ENCODE data around the gene BRD3OS. TPM values are rescaled to one million over a fixed set of nuclear protein-coding genes. Genes with fewer than 3 reads are reported as not detected.

BRD3OS gene
- polyA plus RNA-seq, 1 experiment, result 23.5 TPM

GRCh38 chr9:134036130-134036529 lies 10.8 kb downstream of the BRD3OS start:
- POLR2A ChIA-PET, result no interaction called here
- CTCF ChIA-PET, result interaction anchor here (2.5 kb wide), 1 partner anchor 10 kb away, joined by 4 read pairs; the partner anchor contains the start of gene BRD3OS
- Histone ChIP-seq H3K27me3 (ENCODE audit: control insufficient read depth, insufficient read depth, low read length) (no peaks in the 10 kb centered on the region), H3K4me3 (ENCODE audit: low read depth, low read length) (no peak overlapping the region), H3K36me3 (ENCODE audit: control insufficient read depth, insufficient read depth, low read length) (peaks cover 40% of the 10 kb centered on the region)
- TF ChIP-seq CTCF (IDR thresholded peaks at IDR 0.05; ENCODE audit: insufficient read depth, low read depth, low read length), result no peak
- DNase-seq (ENCODE audit: low read depth), result no peak

- CTCF ChIA-PET, result interaction anchor here (0.6 kb wide), 1 partner anchor 23 kb away, joined by 3 read pairs; no protein-coding TSS in a partner anchor
- peaks cover 45% of the 10 kb centered on the region for H3K36me3 ChIP-seq (ENCODE audit: control insufficient read depth, insufficient read depth, low read length)
- no peak for DNase-seq (ENCODE audit: low read depth)
These were observed 12.4 kb downstream of the BRD3OS start for GRCh38 chr9:134037641-134038040.

GRCh38 chr9:134039386-134040175 lies 14.3 kb downstream of the BRD3OS start:
- ChIA-PET CTCF (no interaction called here), POLR2A (no interaction called here)
- no peak for DNase-seq (ENCODE audit: low read depth)
- Histone ChIP-seq H3K36me3 (ENCODE audit: control insufficient read depth, insufficient read depth, low read length) (peaks cover 38% of the 10 kb centered on the region), H3K27me3 (ENCODE audit: control insufficient read depth, insufficient read depth, low read length) (no peaks in the 10 kb centered on the region), H3K4me3 (ENCODE audit: low read depth, low read length) (no peak overlapping the region)
- TF ChIP-seq CTCF (IDR thresholded peaks at IDR 0.05; ENCODE audit: insufficient read depth, low read depth, low read length), result no peak

More at GRCh38 chr9:134037641-134038040, 12.4 kb downstream of the BRD3OS start:
- TF ChIP-seq CTCF (IDR thresholded peaks at IDR 0.05; ENCODE audit: insufficient read depth, low read depth, low read length), result no peak
- POLR2A ChIA-PET, result no interaction called here
- Histone ChIP-seq H3K4me3 (ENCODE audit: low read depth, low read length) (no peak overlapping the region), H3K27me3 (ENCODE audit: control insufficient read depth, insufficient read depth, low read length) (no peaks in the 10 kb centered on the region)

GRCh38 chr9:134040176-134040565 lies 14.9 kb downstream of the BRD3OS start:
- H3K27me3 ChIP-seq (ENCODE audit: control insufficient read depth, insufficient read depth, low read length), result no peaks in the 10 kb centered on the region
- DNase-seq (ENCODE audit: low read depth), result no peak
- TF ChIP-seq CTCF (IDR thresholded peaks at IDR 0.05; ENCODE audit: insufficient read depth, low read depth, low read length), result no peak
- no peak overlapping the region for H3K4me3 ChIP-seq (ENCODE audit: low read depth, low read length)
- CTCF ChIA-PET, result interaction anchor here (1.0 kb wide), 1 partner anchor 12 kb away, joined by 3 read pairs; no protein-coding TSS in a partner anchor
- H3K36me3 ChIP-seq (ENCODE audit: control insufficient read depth, insufficient read depth, low read length), result peaks cover 36% of the 10 kb centered on the region
- POLR2A ChIA-PET, result no interaction called here

GRCh38 chr9:134040781-134041648 lies 15.7 kb downstream of the BRD3OS start:
- Histone ChIP-seq H3K4me3 (ENCODE audit: low read depth, low read length) (no peak overlapping the region), H3K36me3 (ENCODE audit: control insufficient read depth, insufficient read depth, low read length) (peaks cover 33% of the 10 kb centered on the region), H3K27me3 (ENCODE audit: control insufficient read depth, insufficient read depth, low read length) (no peaks in the 10 kb centered on the region)
- ChIA-PET CTCF (interaction anchor here (1.0 kb wide), 1 partner anchor 12 kb away, joined by 3 read pairs; no protein-coding TSS in a partner anchor), POLR2A (no interaction called here)
- no peak for TF ChIP-seq CTCF (IDR thresholded peaks at IDR 0.05; ENCODE audit: insufficient read depth, low read depth, low read length)
- no peak for DNase-seq (ENCODE audit: low read depth)

All from BJ (cell line).